Gastroesophageal sphincter (tissue), 2 donors: ENCODE data around the gene RUNX2.

Source experiments
- EP300 ChIP-seq: sonication (generic); formaldehyde crosslinking; IDR thresholded peaks from one replicate; pipeline ENCODE4 v1.6.1; 2017; ENCODE audit warnings: antibody characterized with exemption, mild to moderate bottlenecking
- POLR2A ChIP-seq, 2 donors: fragments of 450-650 bp; IDR thresholded peaks; one replicate each; pipeline ENCODE4 v1.6.1; 2017; ENCODE audit warnings: antibody characterized with exemption in 2 of 2, mild to moderate bottlenecking in 2 of 2, moderate library complexity in 1 of 2
- POLR2AphosphoS5 ChIP-seq: sonication (generic); formaldehyde crosslinking; IDR thresholded peaks from one replicate; pipeline ENCODE4 v1.6.1; 2017; ENCODE audit warnings: antibody characterized with exemption

- TF ChIP-seq POLR2A (IDR thresholded peaks at IDR 0.05) (no peak), EP300 (no peak), POLR2AphosphoS5 (no peak)
Measured at GRCh38 chr6:45690846-45691245, 362.7 kb downstream of the RUNX2 start.
